Measurements from ENCODE around the gene ZNHIT2. TPM values are rescaled to one million over a fixed set of nuclear protein-coding genes. Genes with fewer than 3 reads are reported as not detected.
A peak's percentile ranks its signal among the peaks of the same experiment; 100 is the strongest.

Gene ZNHIT2
- total RNA-seq, 1 donor from 2014 or later, result 6.1 TPM

DNA sequence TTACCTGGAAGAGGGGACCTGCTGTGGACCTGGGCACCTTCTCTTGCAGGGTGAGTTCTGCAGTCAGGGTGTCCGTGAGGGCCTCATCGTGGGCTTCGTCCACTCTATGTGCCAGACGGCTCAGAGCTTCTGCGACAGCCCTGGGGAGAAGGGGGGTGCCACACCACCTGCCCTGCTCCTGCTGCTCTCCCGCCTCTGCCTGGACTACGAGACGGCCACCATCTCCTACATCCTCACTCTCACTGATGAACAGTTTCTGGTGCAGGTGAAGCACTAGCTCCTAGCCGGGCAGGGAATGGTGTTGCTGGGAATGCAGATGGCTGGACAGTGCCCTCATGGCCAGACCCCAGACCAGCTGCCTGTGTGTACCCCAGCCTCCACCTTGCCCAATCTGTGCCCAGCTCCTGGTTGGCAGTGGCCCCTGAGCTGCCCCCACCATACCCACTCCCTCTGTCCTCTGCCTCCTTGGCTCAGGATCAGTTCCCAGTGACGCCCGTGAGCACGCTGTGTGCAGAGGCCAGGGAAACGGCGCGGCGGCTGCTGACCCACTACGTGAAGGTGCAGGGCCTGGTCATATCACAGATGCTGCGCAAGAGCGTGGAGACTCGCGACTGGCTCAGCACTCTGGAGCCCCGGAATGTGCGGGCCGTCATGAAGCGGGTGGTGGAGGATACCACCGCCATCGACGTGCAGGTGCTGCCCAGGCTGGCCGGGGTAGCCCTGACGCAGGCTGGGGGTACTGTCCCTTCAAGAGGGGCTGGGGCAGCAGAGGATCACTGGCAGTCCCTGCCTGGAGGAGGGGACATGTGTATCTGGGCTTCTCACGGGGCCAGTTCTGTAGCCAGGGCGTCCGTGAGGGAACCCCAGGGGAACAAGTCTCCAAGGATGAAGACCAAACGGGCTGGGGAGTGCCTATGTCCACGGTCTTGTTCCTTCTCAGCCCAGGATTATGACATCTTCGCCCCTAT is 8.0 kb downstream of the ZNHIT2 start:
- intact Hi-C loops (cut with micrococcal nuclease), result no loop called here

DNA sequence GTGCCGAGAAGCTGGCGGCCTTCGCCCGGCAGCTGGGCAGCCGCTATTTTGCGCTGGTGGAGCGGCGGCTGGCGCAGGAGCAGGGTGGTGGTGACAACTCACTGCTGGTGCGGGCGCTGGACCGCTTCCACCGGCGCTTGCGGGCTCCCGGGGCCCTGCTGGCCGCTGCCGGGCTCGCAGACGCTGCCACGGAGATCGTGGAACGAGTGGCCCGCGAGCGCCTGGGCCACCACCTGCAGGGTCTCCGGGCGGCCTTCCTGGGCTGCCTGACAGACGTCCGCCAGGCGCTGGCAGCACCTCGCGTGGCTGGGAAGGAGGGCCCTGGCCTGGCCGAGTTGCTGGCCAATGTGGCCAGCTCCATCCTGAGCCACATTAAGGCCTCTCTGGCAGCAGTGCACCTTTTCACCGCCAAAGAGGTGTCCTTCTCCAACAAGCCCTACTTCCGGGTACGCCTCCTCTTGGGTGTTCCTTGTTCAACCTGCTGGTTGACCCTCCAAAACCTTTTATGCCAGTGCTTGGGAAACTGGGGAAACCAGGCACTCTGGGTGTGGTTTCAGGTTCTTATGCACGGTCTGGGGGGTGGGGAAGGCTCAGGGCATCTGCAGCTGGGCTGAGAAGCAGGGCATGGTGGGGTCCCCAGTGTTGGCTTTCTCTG is 8.9 kb downstream of the ZNHIT2 start:
- H3K4me1 ChIP-seq, result peaks cover 58% of the 10 kb centered on the region
- intact Hi-C loops (cut with micrococcal nuclease), result no loop called here
- H3K9me3 ChIP-seq (replicated peaks), result no peaks in the 10 kb centered on the region
- H3K4me3 ChIP-seq, result no peak overlapping the region
- H3K27ac ChIP-seq (replicated peaks), result no peak overlapping the region
- peaks cover 33% of the 10 kb centered on the region for H3K36me3 ChIP-seq
- no peak for DNase-seq
- TF ChIP-seq, protein P1, sequence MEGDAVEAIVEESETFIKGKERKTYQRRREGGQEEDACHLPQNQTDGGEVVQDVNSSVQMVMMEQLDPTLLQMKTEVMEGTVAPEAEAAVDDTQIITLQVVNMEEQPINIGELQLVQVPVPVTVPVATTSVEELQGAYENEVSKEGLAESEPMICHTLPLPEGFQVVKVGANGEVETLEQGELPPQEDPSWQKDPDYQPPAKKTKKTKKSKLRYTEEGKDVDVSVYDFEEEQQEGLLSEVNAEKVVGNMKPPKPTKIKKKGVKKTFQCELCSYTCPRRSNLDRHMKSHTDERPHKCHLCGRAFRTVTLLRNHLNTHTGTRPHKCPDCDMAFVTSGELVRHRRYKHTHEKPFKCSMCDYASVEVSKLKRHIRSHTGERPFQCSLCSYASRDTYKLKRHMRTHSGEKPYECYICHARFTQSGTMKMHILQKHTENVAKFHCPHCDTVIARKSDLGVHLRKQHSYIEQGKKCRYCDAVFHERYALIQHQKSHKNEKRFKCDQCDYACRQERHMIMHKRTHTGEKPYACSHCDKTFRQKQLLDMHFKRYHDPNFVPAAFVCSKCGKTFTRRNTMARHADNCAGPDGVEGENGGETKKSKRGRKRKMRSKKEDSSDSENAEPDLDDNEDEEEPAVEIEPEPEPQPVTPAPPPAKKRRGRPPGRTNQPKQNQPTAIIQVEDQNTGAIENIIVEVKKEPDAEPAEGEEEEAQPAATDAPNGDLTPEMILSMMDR (IDR thresholded peaks at IDR 0.05; ENCODE audit: borderline replicate concordance), result no peak
- no peaks in the 10 kb centered on the region for H3K27me3 ChIP-seq (ENCODE audit: low read depth)

More for the DNA sequence above, 8.0 kb downstream of the ZNHIT2 start:
- DNase-seq, result no peak
- Histone ChIP-seq H3K36me3 (peaks cover 33% of the 10 kb centered on the region), H3K4me3 (no peak overlapping the region), H3K27me3 (ENCODE audit: low read depth) (no peaks in the 10 kb centered on the region), H3K4me1 (peaks cover 57% of the 10 kb centered on the region), H3K27ac (replicated peaks) (peak overlapping the region; percentile 84), H3K9me3 (replicated peaks) (no peaks in the 10 kb centered on the region)
- TF ChIP-seq, protein P1 (IDR thresholded peaks at IDR 0.05; ENCODE audit: borderline replicate concordance), result no peak

DNA sequence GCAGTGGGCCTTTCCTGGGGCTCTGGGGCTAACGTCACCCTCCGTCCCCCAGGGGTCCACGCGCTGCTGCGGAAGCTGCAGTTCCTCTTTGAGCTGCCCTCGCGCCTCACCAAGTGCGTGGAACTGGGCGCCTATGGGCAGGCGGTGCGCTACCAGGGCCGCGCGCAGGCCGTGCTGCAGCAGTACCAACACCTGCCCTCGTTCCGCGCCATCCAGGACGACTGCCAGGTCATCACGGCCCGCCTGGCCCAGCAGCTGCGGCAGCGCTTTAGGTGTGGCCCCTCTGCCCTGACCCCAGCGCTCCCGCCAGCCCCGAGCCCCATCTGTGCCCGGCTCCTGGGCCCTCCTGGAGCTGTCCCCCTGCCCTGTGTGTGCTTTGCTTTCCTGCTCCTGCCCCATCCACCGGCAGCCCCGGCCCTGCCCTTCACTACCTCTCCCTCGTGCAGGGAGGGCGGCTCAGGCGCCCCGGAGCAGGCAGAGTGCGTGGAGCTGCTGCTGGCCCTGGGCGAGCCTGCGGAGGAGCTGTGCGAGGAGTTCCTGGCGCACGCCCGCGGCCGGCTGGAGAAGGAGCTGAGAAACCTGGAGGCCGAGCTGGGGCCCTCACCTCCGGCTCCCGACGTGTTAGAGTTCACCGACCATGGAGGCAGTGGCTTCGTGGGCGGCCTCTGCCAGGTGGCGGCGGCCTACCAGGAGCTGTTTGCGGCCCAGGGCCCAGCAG is 9.6 kb downstream of the ZNHIT2 start:
- Histone ChIP-seq H3K4me3 (no peak overlapping the region), H3K36me3 (peaks cover 33% of the 10 kb centered on the region), H3K27ac (replicated peaks) (no peak overlapping the region), H3K4me1 (peaks cover 58% of the 10 kb centered on the region), H3K9me3 (replicated peaks) (no peaks in the 10 kb centered on the region), H3K27me3 (ENCODE audit: low read depth) (no peaks in the 10 kb centered on the region)
- TF ChIP-seq, protein P1 (IDR thresholded peaks at IDR 0.05; ENCODE audit: borderline replicate concordance), result no peak
- no peak for DNase-seq
- intact Hi-C loops (cut with micrococcal nuclease), result no loop called here

DNA sequence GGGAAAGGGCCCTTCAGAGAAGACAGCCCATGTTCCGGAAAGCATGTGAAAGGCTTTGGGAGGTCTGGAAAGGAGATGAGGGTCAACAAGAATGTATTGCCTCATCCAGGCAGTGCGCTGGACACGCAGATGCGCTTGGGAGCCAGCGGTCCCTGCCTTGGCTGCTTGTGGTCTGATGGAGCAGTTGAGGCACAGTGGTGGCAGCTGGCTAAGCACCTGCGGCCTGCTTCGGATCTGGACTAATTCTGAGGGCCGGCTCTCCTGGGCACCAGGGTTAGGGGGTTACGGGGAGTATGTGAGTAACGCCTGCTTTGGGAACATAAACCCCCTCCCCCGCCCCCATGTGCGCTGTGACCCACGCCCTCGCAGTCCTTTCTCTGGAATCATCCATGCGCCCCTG is 10.4 kb downstream of the ZNHIT2 start:
- intact Hi-C loops (cut with micrococcal nuclease), result no loop called here
- H3K4me3 ChIP-seq, result no peak overlapping the region
- H3K27ac ChIP-seq (replicated peaks), result no peak overlapping the region
- TF ChIP-seq, protein P1 (IDR thresholded peaks at IDR 0.05; ENCODE audit: borderline replicate concordance), result no peak
- peaks cover 58% of the 10 kb centered on the region for H3K4me1 ChIP-seq
- H3K27me3 ChIP-seq (ENCODE audit: low read depth), result no peaks in the 10 kb centered on the region
- H3K9me3 ChIP-seq (replicated peaks), result no peaks in the 10 kb centered on the region
- peaks cover 33% of the 10 kb centered on the region for H3K36me3 ChIP-seq
- no peak for DNase-seq

DNA sequence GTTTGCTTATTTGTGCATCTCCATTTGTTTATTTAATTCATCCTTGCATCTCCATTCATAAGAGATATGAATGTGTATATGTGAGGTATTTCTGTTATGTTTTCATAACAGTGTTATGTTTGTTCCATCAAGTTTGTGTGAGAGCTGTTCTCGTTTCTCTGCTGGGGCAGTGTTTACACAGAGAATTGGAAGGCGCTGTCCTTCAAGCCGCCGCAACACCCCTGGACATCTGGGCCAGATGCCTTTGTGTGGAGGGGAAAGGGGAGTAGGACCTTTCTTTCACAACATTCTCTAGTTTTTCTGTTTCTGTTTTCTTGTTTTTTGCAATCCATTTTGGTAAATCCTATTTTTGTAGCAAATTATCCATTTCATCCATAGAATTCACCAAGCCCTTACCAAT is 12.9 kb downstream of the ZNHIT2 start:
- Histone ChIP-seq H3K36me3 (peaks cover 30% of the 10 kb centered on the region), H3K4me1 (peaks cover 49% of the 10 kb centered on the region), H3K4me3 (no peak overlapping the region), H3K27me3 (ENCODE audit: low read depth) (no peaks in the 10 kb centered on the region), H3K9me3 (replicated peaks) (no peaks in the 10 kb centered on the region), H3K27ac (replicated peaks) (peak overlapping the region; percentile 86)
- TF ChIP-seq, protein P1 (IDR thresholded peaks at IDR 0.05; ENCODE audit: borderline replicate concordance), result no peak
- intact Hi-C loops (cut with micrococcal nuclease), result no loop called here
- no peak for DNase-seq

Data from left ventricle myocardium inferior (tissue), 1 donor.